PC-9 (cell line): ENCODE data around the gene RECQL5.

Experiments
- CTCF ChIP-seq: fragments of 200-600 bp; sonication (generic); conservative IDR thresholded peaks from 2 replicates; pipeline ENCODE4 v1.6.1; 2017; ENCODE audit warnings: mixed run types, antibody characterized with exemption, mild to moderate bottlenecking, moderate library complexity
- EZH2 ChIP-seq: fragments of 200-600 bp; sonication (generic); IDR thresholded peaks from 2 replicates; pipeline ENCODE4 v1.8.0; 2017; ENCODE audit warnings: antibody characterized with exemption, low read depth

DNA sequence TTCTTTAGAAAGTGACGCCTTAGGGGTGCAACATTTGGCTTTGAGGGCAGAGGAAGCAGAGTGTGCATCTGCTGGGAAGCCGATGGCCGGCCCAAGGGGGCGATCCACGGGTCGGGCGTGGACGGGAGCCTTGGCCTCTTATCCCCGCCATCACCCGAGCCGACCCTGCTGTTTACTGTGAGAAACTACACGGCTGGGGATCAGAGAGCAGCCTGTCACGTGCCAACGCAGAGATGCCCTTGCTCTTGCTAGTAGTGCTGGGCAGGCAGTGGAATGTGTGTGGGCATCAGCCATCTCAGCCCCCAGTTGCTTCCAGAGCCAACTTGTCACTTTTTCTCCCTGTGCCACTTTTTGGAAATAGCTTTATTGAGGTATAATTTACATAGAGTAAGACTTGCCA is 27.6 kb upstream of the RECQL5 start:
- TF ChIP-seq CTCF (no peak), EZH2 (no peak)
